LHCN-M2 (cell line): Measurements from ENCODE around the gene PKN1. TPM values are rescaled to one million over a fixed set of nuclear protein-coding genes. Genes with fewer than 3 reads are reported as not detected.
"Not testable (repeated sequence)": the region's sequence is repeated elsewhere in the genome, so short reads cannot be mapped to it uniquely, and the experiment has no call there.

ENCODE experiments used
- DNase-seq: peaks from one replicate; pipeline ENCODE4 v3.0.0-alpha.2; 2012; ENCODE audit warnings: low read depth
- polyA plus RNA-seq: library from polyadenylated mRNA; unstranded; fragments of >200 nt; gene quantifications from one replicate; pipeline ENCODE4 v1.2.1, GENCODE V29; 2012; ENCODE audit warnings: missing spikeins
- total RNA-seq: library from RNA; depleted of rRNA; stranded (reverse); fragments of >200 nt; gene quantifications from 2 replicates; pipeline ENCODE4 v1.2.3, GENCODE V29; 2014; rRNA removed

Gene PKN1
- 77.8 and 84.8 TPM in 2 replicates for total RNA-seq
- 108 TPM for polyA plus RNA-seq

- DNase-seq, result no peak
Measured at GRCh38 chr19:14432791-14433553, at the start of gene PKN1. TSS of gene PKN1 (plus strand) at chr19:14433306. CDS start at chr19:14433522, 216 bp downstream.

GRCh38 chr19:14383661-14384555 is 49.2 kb upstream of the PKN1 start:
- peak; percentile 53 for DNase-seq

DNA sequence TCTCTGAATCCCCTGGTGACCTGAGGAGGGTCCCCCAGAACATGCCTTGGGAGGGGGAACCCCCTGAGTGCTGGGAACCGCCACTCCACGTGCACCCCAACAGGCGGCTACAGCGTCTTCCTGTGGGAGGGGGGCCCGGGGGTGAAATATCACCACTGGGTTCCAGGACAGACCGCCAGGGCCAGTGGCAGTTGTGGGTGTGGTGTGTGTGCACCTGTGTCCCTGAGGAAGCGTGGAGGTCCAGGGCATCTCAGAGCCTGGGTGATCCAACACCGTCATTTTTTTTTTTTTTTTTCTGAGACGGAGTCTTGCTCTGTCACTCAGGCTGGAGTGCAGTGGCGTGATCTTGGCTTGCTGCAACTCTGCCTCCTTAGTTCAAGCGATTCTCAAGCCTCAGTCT is 47.6 kb upstream of the PKN1 start:
- no peak for DNase-seq

DNA sequence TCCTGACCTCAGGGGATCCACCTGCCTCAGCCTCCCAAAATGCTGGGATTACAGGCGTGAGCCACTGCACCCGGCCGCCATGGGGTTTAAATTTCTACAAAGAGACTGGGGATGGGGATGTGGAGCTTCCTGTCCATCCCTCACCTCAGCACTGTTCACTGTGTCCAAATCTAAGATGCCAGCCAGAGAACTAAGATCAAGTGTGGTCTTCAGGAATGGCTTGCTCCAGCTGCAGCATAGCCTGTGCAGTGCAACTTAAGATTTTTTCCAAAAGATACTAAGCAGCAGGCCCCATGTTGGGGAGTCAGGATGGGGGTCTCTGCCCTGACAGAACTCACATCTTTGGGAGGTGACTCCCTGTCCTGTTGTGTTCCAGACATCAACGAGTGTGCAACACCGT is 42.6 kb upstream of the PKN1 start:
- DNase-seq, result no peak

DNA sequence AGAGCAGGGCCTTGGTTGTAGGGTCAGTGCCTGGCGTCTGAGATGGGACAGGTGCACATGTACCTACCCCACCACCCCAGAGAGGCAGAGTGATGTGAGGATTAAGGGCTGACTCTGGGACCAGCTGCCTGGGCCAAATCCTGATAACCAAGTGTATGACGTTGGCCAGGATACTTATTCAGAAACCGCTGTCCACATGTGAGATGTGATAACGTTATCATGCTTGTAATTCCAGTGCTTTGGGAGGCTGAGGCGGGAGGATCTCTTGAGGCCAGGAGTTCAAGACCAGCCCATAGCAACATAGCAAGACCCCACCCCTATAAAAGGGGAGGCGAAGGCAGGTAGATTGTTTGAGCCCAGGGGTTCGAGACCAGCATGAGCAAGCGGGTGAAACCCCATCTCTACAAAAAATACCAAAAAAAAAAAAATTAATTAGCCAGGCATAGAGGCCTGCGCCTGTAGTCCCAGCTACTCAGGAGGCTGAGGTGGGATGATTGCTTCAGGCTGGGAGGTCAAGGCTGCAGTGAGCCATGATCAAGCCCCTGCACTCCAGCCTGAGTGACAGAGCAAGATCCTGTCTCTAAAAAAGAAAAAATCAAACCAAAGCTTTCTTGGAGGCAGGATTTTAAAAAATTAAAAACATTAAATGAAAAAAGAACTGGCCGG is 41.8 kb upstream of the PKN1 start:
- DNase-seq, result no peak

- DNase-seq, result no peak
Measured at GRCh38 chr19:14393329-14393728, 39.8 kb upstream of the PKN1 start.

- DNase-seq, result no peak
Measured at GRCh38 chr19:14394167-14394566, 38.9 kb upstream of the PKN1 start.

DNA sequence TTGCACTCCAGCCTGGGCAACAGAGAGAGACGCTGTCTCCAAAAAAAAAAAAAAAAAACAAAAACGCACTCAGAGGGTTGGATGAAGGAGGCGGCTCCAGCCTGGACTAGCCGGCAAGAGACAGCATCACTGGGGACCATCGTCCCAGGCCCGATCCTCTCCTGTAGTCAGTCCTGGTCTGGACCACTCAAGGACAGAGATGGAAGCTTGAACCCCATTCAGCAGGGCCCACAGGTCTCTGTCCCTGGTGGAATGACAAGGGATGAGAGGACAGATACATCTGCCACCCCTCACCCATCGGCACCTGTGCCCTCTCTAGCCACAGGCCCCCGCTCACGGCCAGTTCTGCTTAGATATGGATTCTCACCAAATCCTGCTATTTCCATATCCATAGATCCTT is 37.8 kb upstream of the PKN1 start:
- no peak for DNase-seq

DNA sequence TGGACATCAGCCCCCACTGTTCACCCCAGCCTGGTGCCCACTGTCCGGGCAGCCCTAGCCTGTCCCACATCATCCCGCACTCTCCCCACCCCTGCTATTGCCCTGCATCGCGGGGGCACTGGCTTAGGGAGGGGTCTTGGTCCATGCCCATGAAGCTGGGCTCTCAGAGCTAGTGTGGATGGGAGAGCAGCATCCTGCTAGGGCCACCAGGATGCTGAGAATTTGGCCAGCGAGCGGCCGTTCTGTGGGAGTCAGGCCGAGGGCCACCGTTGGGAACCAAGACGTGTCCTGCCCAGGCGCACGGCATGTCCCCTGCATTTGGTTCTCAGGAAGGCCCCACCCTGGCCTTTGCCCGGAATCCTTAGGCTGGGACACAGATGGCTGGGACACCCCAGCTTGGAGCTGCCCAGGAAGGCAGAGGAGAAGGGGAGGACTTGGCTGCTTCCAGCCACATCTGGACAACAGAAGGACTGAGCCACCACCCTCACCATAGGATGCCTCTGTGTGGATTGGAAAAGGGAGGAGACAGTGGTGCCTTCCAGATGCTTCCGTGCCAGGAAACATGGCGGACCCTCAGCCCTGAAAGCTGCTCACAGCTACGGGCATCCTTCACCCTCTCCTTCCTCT is 37.3 kb upstream of the PKN1 start:
- no peak for DNase-seq

DNA sequence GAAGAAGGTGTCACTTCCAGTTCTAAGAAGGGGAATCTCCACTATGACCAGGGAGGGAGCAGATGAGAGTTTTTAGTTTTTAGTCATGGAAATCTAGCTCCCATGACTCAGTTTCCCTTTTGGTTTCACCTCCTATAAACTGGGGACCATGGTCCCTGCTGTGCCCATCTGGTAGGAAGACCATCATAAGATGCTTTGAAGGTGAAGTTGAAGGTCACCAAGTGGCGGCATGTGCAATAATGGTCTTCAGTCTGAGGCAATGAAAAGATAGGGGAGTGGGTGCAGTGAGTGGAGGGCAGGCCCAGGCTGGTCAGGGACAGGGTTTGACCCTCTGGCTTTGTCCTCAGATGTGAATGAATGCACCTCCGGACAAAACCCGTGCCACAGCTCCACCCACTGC is 36.4 kb upstream of the PKN1 start:
- not testable (repeated sequence) for DNase-seq

GRCh38 chr19:14397168-14397567 is 35.9 kb upstream of the PKN1 start:
- DNase-seq, result not testable (repeated sequence)

GRCh38 chr19:14400951-14401431 is 32.1 kb upstream of the PKN1 start:
- DNase-seq, result no peak

DNA sequence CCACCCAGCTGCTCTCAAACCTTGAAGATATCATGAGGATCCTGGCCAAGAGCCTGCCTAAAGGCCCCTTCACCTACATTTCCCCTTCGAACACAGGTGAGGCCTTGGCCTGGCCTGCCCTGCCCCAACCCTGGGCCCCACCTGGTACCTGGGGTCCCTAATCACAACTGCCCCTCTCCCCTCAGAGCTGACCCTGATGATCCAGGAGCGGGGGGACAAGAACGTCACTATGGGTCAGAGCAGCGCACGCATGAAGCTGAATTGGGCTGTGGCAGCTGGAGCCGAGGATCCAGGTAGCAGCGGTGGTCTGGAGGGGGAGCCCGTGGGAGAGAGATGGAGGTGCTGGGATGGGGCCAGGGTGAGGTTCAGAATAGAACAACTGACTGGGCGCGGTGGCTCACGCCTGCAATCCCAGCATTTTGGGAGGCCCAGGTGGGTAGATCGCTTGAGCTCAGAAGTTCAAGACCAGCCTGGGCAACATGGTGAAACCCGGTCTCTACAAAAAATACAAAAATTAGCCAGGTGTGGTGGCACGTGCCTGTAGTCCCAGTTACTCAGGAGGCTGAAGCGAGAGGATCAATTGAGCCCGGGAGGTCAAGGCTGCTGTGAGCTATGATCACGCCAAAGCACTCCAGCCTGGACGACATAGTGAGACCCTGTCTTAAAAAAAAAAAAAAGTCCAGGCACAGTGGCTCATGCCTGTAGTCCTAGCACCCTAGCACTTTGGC is 31.5 kb upstream of the PKN1 start:
- DNase-seq, result no peak

- peak; percentile 67 for DNase-seq
Measured at GRCh38 chr19:14402332-14403144, 30.6 kb upstream of the PKN1 start.

- DNase-seq, result not testable (repeated sequence)
Measured at GRCh38 chr19:14403145-14403930, 29.8 kb upstream of the PKN1 start.

GRCh38 chr19:14404312-14404711 is 28.8 kb upstream of the PKN1 start:
- DNase-seq, result no peak

DNA sequence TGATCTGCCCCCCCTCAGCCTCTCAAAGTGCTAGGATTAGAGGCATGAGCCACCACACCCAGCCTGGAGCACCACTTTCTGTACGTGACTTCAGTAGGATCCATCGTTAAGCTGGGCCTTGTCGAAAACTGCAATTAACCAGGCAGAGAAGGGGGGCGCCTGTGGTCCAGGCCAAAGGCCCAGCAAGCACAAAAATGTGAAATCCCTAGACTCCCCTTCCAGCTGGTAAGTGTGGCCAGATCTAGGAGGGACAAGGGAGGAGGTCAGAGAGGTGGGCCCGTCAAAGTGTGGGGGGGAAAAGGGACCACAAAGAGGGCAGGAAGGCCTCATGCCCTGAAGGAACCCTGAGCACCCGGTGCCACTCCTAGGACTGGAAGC is 27.7 kb upstream of the PKN1 start:
- DNase-seq, result no peak

DNA sequence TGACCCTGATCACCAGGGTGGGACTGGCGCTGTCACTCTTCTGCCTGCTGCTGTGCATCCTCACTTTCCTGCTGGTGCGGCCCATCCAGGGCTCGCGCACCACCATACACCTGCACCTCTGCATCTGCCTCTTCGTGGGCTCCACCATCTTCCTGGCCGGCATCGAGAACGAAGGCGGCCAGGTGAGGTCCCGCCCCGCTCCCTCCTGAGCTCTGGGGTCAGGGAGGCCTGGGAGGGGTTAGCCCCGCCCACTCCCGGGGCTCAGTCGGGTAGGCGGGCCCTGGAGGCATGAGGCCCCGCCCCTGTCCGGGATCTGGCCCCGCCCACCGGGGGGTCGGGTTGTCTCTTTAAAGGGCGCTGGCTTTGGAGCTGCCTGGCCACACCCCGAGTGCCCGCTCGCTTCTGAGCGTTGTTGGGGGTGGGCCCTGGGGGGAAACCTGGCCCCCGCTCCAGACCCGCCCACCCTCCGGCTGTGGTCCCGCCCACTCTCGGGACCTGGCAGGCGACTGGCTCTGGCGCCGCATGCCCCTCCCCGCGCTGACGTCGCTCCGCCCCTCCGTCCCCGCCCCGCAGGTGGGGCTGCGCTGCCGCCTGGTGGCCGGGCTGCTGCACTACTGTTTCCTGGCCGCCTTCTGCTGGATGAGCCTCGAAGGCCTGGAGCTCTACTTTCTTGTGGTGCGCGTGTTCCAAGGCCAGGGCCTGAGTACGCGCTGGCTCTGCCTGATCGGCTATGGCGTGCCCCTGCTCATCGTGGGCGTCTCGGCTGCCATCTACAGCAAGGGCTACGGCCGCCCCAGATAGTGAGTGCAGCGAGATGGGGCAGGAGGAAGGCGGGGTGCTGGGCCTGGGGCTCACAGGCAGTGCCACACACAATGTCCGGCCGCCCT is 27.1 kb upstream of the PKN1 start:
- DNase-seq, result peak; percentile 40
